GM18507 (cell line): Measurements from ENCODE around the gene KIF26B.
"Not testable (repeated sequence)": the region's sequence is repeated elsewhere in the genome, so short reads cannot be mapped to it uniquely, and the experiment has no call there.

Source experiments
- DNase-seq: peaks from one replicate; pipeline ENCODE4 v3.0.0; 2011; ENCODE audit warnings: low read depth; ENCODE audit not compliant: insufficient read length; ENCODE audit errors: extremely low spot score
- FAIRE-seq: peaks from 2 replicates; lab custom pipeline; 2011; peaks lifted over from hg19 to GRCh38; lab: Jason Lieb, UNC

The KIF26B gene

DNA sequence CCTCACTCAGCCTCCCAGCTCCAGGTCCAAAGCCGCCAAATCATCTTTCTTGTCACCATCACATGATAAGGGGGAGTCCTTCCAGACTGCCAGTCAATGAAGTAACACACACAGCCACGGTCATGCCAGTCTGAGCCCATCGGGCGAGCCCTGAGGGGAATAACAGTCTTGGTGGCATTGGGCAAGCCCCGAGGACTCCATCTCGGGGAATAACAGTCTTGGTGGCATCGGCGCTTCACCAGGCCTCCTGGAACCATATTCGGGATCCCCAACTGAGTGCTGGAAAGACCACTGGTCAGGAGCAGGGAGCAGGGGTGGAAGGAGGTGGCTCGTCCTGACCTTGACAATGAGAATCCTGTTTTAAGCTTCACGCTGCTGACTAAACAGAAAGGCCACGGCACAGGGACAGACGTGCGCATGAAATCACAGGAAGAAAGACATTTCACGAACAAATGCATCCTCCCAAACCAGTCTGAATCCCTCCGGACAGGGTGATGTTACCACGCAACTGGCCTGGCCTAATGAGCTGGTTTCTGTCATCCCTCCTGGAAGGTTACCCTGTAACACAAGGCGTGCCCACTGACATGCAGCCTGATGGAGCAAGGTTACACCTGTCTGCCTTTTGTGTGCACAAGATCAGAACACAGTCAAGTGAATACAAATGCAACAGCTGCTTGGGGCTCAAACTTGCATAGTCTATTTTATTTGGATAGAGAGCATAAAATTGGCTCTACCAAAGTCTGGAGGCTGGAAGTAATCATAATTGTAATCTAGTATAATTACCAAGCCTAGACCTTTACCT is 517.4 kb downstream of the KIF26B start:
- FAIRE-seq (no peak), DNase-seq (no peak)

DNA sequence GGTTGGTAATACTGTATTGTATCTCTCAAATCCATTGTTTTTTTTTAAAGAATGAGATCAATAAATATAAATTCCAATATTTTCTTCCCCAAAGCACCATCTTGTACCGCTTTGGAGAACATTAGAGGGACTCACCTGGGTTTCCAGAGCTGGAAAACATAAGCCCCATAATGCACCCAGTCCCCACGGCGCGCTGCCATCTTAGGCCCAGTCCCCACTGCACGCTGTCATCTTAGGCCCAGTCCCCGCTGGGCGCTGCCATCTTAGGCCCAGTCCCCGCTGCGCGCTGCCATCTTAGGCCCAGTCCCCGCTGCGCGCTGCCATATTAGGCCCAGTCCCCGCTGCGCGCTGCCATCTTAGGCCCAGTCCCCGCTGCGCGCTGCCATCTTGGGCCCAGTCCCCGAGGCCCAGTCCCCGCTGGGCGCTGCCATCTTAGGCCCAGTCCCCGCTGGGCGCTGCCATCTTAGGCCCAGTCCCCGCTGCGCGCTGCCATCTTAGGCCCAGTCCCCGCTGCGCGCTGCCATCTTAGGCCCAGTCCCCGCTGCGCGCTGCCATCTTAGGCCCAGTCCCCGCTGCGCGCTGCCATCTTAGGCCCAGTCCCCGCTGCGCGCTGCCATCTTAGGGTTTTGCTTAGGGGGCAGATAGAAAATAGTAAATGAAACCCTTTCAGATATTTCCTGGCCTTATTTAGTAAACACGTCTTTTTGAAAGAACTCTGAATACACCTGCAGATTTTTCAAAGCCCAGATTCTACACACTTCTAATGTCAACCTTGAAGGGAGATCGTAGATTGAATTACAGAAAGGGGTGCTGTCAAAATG is 518.3 kb downstream of the KIF26B start:
- not testable (repeated sequence) for FAIRE-seq

DNA sequence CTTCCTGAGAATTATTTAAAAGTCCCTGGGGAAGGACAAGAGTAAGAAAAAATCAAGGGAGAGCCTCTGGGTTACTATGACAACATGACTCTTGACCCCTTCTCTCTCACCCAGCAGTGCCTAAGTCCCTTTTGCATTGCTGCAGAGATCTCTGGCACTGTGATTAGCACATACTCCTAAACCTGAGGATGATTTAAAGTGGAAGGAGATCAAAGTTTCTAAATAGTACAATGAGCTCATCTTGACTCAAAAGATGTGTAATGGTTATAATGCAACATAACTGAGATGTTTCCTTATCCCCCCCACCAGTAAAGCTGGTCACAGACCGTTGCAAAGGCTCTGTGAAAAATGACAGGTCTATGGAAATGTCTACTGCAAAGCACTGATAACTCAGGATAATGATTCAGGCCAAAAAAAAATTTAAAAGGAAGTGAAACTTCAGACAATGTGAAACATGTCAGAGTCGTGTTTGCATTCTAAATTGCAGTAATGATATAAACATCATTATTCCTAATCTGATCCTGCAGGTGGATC is 519.2 kb downstream of the KIF26B start:
- FAIRE-seq (no peak), DNase-seq (no peak)

More for the DNA sequence above, 518.3 kb downstream of the KIF26B start:
- DNase-seq: not testable (repeated sequence)

DNA sequence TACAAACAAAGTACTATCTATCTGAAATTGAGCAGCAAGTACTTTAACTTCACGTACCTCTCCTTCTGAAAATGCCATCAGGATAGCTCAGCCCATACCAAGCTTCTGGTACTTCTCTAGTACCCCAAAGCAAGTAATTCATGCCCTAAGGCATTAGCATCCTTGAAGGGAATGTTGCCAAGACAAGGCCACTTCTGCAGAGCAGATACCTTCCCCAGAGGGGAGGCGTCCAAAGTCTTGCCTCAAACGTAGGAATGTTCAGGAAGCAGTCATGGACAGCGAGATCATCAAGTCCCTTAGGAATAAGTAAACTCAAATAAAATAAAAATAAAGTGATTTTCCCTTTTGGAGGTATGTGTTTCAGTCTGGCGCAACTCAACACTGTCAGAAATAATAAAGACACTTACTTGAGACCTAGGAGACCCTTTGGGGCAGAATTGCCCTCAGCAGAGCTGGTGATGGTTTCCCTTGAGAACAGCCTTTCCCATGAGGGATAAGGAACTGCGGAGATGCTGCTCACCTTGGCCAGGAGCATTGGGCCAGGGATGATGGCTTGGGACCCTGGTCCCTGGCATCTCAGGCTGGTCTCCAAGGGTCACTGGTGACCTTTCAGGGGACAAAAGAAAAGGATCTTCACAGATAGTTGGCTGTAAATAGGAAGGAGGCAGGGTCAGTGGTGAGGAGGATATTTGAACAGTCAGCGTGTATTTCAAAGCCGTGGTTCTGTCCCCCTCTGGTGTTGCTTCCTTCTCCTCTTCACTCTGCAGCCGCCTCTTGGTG is 522.9 kb downstream of the KIF26B start:
- FAIRE-seq (no peak), DNase-seq (no peak)

DNA sequence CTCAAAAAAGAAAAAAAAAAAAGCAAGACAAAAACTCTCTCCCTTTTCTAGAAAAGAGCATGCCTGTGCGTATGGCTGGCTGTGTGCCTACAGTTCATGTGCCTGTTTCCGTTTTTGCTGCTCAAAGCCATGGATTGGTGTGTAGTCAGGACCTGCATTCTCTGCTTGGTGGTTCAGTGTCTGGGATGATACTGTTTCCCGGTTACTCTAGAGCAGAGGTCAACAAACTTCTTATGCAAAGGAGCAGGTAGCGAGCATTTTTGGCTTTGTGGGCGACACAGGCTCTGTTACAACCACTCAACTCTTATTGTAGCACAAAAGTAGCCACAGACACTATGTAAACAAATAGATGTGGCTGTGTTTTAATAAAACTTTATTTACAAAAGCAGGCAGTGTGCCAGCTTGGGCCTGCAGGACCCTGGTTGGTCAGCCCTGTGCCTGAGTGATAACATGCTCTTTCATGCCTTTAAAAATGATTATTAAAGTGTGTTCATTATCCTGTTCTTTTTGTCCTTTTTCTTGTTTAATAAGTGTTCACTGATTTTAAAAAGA is 524.2 kb downstream of the KIF26B start:
- FAIRE-seq: no peak
- DNase-seq: no peak

DNA sequence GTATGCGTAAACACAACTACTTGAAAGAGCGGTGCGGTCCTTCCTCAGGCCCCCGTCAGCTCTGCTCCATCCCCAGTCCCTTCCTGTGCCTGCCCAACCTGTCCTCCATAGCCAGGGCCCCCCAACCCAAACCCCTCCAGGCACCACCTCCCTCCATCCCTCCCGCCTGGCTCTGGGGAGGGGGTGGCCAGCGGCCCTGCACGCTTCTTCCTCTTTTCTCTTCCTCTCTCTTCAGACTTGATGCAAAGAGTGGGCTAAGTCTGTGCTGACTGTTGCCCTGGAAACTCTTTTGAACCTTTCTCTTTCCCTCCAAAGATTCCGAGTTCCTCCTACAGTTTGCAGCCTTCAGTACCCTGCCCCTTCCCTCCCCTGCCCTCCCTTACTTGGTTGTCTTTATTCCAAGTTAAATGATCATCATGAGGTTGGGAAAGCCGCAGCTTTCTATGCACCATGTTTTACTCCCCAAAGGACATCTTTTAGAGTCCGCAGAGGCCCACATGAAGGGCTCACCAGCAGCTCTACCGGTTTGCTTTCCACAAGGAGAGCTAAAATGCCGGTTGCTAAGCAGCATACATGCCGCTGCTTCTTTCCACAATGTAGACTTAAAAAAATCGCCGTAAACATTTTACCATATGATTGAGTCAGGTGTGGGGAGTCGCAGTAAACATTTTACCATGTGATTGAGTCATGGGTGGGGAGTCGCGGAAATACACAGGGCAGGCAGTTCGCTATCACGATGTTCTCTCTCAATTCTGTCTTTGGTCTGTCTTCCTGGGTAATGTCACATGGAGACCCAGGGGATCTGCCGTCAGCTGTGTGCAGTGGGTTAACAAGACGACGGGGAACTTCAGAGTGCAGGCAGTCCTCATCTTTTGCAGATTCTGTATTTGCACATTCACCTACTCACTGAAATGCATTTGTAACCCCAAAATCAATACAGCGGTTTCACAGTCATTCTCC is 525.3 kb downstream of the KIF26B start:
- DNase-seq: no peak

DNA sequence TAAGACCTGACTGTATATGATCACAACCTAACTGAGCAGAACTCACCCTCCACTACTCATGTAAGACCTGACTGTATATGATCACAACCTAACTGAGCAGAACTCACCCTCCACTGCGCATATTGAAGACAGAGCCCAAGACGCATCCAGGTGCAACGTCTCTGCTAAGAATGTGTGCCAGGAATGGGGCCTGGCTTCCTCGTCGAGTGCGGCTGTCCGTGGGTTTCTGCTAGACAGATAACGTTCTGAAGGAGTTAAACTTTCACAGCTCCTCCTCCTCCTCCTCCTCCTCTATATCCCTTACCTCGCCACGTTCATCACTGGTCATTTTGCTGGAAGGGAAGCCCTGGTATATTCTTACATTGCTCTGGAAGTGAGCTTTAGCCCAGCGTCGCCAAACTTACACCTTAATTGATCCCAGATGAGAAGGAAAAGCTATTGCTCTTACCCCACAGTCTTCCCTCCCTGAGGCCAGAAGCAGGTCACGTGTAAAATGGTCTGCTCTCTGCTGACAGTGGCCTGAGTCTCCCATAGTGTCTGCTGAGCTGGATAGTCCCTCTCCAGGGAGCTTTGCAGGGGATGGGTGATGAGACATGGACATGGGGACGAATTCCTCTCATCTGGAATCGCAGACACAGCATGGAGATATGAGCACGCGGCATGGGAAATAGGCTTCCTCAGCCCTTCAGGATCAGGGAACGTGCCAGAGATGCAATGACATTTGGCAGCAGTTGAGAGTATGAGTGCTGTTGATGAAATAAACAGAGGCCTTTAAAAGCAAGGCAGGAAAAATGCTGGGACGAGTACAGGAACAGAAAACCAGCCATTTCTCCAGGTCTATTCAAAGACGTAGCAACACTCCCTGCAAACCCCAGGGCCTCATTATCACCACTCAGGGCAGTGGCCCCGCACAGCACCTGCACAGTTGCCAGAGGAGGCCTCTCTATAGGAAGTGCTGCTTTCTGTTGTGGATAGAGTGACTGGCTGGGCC is 528.1 kb downstream of the KIF26B start:
- FAIRE-seq (no peak), DNase-seq (no peak)

More for the DNA sequence above, 525.3 kb downstream of the KIF26B start:
- no peak for FAIRE-seq

DNA sequence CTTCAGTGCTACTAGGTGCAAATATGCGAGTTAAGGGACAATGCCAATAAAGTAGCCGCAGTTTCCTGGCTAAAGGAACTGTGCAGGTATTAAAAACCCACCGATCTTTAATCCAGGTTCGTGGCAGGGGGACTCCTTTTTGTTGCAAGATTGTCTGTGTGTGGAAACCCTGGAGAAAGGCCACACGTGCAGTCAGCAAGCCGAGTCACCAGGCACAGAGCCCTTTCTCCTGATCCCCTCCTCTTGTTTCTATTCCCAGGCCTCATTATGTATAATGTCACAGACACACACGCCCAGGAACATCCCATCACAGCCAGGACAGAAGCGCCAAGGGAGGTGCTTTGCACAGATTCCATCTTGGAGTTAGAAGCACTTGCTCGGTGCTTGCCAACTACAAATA is 528.9 kb downstream of the KIF26B start:
- DNase-seq: no peak
- no peak for FAIRE-seq

DNA sequence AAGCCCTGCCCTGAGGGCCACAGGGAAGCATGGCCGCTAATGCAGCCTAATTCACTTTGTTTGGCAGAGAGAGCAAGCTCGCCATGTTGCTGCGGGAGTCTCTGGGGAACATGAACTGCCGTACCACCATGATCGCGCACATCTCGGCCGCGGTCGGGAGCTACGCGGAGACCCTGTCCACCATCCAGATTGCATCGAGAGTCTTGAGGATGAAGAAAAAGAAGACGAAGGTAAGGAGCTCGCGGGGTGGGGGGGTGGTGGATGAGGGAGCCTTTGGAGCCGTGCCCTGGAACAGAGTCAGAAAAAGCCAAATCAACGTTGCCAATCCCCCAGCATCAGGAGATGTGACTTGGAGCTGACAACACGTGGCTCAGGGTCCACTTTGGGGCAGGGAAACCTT is 529.4 kb downstream of the KIF26B start:
- DNase-seq: no peak
- FAIRE-seq: no peak

DNA sequence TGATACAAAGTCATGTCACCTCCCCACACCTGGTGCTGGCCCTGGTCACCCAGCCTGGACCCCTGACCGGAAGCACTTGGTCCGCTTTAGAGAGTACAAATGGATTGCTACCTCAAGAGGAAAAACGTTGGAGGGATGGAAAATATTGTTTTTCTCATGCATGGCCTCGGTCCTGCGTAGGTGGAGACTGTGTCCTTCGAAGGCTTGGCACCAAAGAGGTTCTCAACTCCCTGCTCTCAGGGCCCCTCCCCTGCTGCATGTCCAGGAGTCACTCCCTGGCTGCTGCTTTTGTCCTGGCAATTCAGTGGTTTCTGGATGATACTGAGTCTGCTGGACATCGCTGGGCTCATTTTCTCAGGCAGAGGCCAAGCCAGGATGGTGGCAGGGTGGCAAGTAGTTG is 529.8 kb downstream of the KIF26B start:
- DNase-seq (no peak), FAIRE-seq (no peak)

DNA sequence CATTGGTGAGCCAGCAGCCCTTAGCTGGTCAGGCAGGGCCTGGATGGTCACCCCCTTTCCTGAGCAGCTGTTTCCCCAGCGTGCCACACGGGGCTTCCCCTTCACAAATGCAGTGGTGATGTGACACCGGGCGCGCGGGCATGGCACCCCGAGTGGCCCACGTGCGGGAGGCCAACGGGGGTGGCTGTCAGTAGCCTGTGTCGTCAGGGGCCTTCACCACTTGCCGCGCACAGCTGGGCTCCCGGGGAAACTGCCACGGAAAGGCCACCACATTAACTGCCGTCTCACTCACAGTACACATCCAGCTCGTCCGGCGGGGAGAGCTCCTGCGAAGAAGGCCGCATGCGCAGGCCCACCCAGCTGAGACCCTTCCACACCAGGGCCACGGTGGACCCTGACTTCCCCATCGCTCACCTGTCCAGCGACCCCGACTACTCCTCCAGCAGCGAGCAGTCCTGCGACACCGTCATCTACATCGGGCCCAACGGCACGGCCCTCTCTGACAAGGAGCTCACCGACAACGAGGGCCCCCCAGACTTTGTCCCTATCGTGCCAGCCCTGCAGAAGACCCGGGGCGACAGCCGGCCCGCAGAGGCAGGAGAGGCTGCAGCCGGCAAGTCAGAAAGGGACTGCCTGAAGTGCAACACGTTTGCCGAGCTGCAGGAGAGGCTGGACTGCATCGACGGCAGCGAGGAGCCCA is 530.5 kb downstream of the KIF26B start:
- DNase-seq (no peak), FAIRE-seq (no peak)

DNA sequence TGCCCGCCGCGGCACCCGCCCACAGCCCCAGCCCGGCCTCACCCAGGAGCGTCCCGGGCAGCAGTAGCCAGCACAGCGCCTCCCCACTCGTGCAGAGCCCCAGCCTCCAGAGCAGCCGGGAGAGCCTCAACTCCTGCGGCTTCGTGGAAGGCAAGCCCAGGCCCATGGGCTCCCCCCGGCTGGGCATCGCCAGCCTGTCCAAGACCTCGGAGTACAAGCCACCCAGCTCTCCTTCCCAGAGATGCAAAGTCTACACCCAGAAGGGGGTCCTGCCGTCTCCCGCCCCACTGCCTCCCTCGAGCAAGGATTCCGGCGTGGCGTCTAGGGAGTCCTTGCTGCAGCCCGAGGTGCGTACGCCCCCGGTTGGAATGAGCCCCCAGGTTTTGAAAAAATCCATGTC is 531.2 kb downstream of the KIF26B start:
- FAIRE-seq (no peak), DNase-seq (no peak)

DNA sequence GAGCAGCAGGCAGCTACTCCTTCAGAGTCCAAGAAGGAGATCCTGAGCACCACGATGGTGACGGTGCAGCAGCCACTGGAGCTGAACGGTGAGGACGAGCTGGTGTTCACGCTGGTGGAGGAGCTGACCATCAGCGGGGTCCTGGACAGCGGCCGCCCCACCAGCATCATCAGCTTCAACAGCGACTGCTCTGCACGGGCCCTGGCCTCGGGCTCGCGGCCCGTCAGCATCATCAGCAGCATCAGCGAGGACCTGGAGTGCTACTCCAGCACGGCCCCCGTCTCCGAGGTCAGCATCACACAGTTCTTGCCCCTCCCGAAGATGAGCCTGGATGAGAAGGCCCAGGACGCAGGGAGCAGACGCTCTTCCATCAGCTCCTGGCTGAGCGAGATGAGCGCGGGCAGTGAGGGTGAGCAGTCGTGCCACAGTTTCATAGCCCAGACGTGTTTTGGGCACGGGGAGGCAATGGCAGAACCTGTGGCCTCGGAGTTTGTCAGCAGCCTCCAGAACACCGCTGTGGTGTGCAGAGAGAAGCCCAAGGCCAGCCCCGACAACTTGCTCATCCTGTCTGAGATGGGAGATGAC is 531.8 kb downstream of the KIF26B start:
- DNase-seq (no peak), FAIRE-seq (no peak)

DNA sequence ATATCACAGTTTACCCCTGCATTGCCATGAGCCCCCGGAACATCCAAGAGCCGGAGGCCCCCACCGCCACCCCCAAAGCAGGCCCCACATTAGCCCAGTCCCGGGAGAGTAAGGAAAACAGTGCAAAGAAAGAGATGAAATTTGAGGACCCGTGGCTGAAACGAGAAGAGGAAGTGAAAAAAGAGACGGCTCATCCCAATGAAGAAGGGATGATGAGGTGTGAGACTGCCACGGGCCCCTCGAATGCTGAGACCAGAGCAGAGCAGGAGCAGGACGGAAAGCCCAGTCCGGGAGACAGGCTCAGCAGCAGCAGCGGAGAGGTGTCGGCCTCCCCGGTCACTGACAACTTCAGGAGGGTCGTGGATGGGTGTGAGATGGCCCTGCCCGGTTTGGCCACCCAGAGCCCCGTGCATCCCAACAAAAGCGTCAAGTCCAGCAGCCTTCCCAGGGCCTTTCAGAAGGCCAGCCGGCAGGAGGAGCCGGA is 532.4 kb downstream of the KIF26B start:
- FAIRE-seq (no peak), DNase-seq (no peak)

DNA sequence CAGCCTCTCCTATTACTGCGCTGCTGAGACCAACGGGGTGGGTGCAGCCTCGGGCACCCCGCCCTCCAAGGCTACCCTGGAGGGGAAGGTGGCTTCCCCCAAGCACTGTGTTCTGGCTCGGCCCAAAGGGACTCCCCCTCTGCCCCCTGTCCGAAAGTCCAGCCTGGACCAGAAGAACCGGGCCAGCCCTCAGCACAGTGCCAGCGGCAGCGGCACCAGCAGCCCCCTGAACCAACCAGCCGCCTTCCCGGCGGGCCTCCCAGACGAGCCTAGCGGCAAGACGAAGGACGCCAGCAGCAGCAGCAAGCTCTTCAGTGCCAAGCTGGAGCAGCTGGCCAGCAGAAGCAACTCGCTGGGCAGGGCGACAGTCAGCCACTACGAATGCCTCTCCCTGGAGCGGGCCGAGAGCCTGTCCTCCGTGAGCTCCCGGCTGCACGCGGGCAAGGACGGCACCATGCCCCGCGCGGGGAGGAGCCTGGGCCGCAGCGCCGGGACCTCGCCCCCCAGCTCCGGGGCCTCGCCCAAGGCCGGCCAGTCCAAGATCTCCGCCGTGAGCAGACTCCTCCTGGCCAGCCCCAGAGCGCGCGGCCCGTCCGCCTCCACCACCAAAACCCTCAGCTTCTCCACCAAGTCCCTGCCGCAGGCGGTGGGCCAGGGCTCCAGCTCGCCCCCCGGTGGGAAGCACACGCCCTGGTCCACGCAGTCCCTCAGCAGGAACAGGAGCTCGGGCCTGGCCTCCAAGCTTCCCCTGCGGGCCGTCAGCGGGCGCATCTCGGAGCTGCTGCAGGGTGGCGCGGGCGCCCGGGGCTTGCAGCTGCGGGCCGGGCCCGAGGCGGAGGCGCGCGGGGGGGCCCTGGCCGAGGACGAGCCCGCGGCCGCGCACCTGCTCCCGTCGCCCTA is 533.1 kb downstream of the KIF26B start:
- DNase-seq (no peak), FAIRE-seq (no peak)
